Trophoblast cell (in vitro differentiated cells and primary cell): Measurements from ENCODE around the gene CNPPD1.
A peak's percentile ranks its signal among the peaks of the same experiment; 100 is the strongest.

Experiments used
- DNase-seq, 2 donors: peaks; one replicate each; pipeline ENCODE4 v3.0.0-alpha.2; 2016
- H2AFZ ChIP-seq: 2 replicates; pipeline ENCODE4 v1.6.1; 2013; ENCODE audit warnings: low read length, moderate library complexity, mild to moderate bottlenecking; ENCODE audit not compliant: insufficient read depth, poor library complexity
- H2AK5ac ChIP-seq: 2 replicates; pipeline ENCODE4 v1.6.1; 2013; ENCODE audit warnings: mild to moderate bottlenecking, low read length
- H2BK120ac ChIP-seq: 2 replicates; pipeline ENCODE4 v1.6.1; 2013; ENCODE audit warnings: low read length, mild to moderate bottlenecking, moderate library complexity; ENCODE audit not compliant: insufficient read depth, poor library complexity
- H2BK12ac ChIP-seq: 2 replicates; pipeline ENCODE4 v1.6.1; 2013; ENCODE audit warnings: mild to moderate bottlenecking, low read length, moderate library complexity
- H2BK5ac ChIP-seq: 2 replicates; pipeline ENCODE4 v1.6.1; 2013; ENCODE audit warnings: low read length, low read depth, moderate library complexity, mild to moderate bottlenecking; ENCODE audit not compliant: poor library complexity
- H3K14ac ChIP-seq: 2 replicates; pipeline ENCODE4 v1.6.1; 2013; ENCODE audit warnings: mild to moderate bottlenecking, low read length
- H3K18ac ChIP-seq: 2 replicates; pipeline ENCODE4 v1.6.1; 2013; ENCODE audit warnings: mild to moderate bottlenecking, low read length
- H3K23ac ChIP-seq: 2 replicates; pipeline ENCODE4 v1.6.1; 2013; ENCODE audit warnings: low read length
- H3K27ac ChIP-seq: 2 replicates; pipeline ENCODE4 v1.5.1; 2013; ENCODE audit warnings: low read depth, mild to moderate bottlenecking, inconsistent platforms, low read length, moderate library complexity
- H3K27me3 ChIP-seq: 2 replicates; pipeline ENCODE4 v1.6.1; 2013; ENCODE audit warnings: inconsistent platforms, mild to moderate bottlenecking, low read length, moderate library complexity; ENCODE audit not compliant: insufficient read depth
- H3K36me3 ChIP-seq, 2 experiments: 1 replicate in 1 of 2; 2 replicates in 1 of 2; pipeline ENCODE4 v1.6.1; 2013; ENCODE audit warnings: low read length in 2 of 2, mild to moderate bottlenecking in 2 of 2, moderate library complexity in 1 of 2; ENCODE audit not compliant: insufficient read depth in 2 of 2, control insufficient read depth in 1 of 2
- H3K4ac ChIP-seq: 2 replicates; pipeline ENCODE4 v1.6.1; 2013; ENCODE audit warnings: low read depth, mild to moderate bottlenecking, low read length, moderate library complexity
- H3K4me1 ChIP-seq, 2 experiments: 1 replicate in 1 of 2; 2 replicates in 1 of 2; pipeline ENCODE4 v1.6.1; 2013; ENCODE audit warnings: low read length in 2 of 2, mild to moderate bottlenecking in 2 of 2, moderate library complexity in 1 of 2; ENCODE audit not compliant: insufficient read depth in 2 of 2, control insufficient read depth in 1 of 2
- H3K4me2 ChIP-seq: 2 replicates; pipeline ENCODE4 v1.6.1; 2013; ENCODE audit warnings: inconsistent platforms, mild to moderate bottlenecking, low read length, moderate library complexity
- H3K4me3 ChIP-seq: 2 replicates; pipeline ENCODE4 v1.5.1; 2013; ENCODE audit warnings: mild to moderate bottlenecking, low read depth, low read length, inconsistent platforms
- H3K79me1 ChIP-seq: one replicate; pipeline ENCODE4 v1.6.1; 2013; ENCODE audit warnings: low read length
- H3K79me2 ChIP-seq: 2 replicates; pipeline ENCODE4 v1.6.1; 2013; ENCODE audit warnings: low read length, mild to moderate bottlenecking; ENCODE audit not compliant: control insufficient read depth, insufficient read depth, poor library complexity
- H3K9ac ChIP-seq: 2 replicates; pipeline ENCODE4 v1.6.1; 2013; ENCODE audit warnings: mild to moderate bottlenecking, low read length
- H3K9me3 ChIP-seq: 2 replicates; pipeline ENCODE4 v1.6.1; 2013; ENCODE audit warnings: low read depth, mild to moderate bottlenecking, control low read depth, inconsistent platforms, low read length; ENCODE audit not compliant: insufficient read depth
- H4K12ac ChIP-seq: 2 replicates; pipeline ENCODE4 v1.6.1; 2013; ENCODE audit warnings: low read depth, mild to moderate bottlenecking, low read length, moderate library complexity
- H4K8ac ChIP-seq: 2 replicates; pipeline ENCODE4 v1.6.1; 2013; ENCODE audit warnings: low read depth, mild to moderate bottlenecking, low read length, moderate library complexity
- H4K91ac ChIP-seq: one replicate; pipeline ENCODE4 v1.6.1; 2013; ENCODE audit warnings: low read depth, mild to moderate bottlenecking, low read length, moderate library complexity
- WGBS: extraction: QIAGEN DNeasy Blood & Tissue Kit; methylation state at CpG from one replicate; pipeline ENCODE4 v1.1.7; 2013; ENCODE audit warnings: missing lambda C conversion rate; ENCODE audit not compliant: insufficient read length, insufficient coverage; ENCODE audit errors: extremely low coverage; 5-methylcytosine and 5-hydroxymethylcytosine counted together

CNPPD1 gene

DNA sequence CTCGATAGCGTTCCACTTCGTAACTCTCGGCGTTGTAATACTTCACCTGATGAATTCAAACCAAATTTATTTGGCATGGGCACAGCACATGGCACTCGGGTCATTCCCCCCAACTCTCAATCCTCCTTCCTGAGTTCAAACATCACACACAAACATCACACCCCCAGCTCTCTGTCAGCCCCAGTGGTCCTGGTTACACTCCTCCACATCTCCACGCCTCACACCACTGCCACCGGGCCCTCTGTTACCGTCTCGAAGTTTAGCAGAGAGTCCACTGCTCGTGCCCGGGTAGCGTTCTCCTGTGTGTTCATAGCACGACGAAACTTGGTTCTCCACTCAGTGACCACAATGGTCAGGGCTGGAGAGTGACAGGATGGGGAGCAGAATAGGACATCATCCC is 37.4 kb upstream of the CNPPD1 start:
- no peak overlapping the region for H2BK12ac ChIP-seq
- H3K9ac ChIP-seq, result no peak overlapping the region
- no peaks in the 10 kb centered on the region for H3K9me3 ChIP-seq
- H2BK5ac ChIP-seq, result no peak overlapping the region
- H3K4me1 ChIP-seq, result peaks cover 6 to 12% of the 10 kb centered on the region in 2 experiments
- H3K27me3 ChIP-seq, result no peaks in the 10 kb centered on the region
- peaks cover 8% of the 10 kb centered on the region for H3K79me2 ChIP-seq
- no peak overlapping the region for H2AFZ ChIP-seq
- no peak overlapping the region for H2AK5ac ChIP-seq
- H3K27ac ChIP-seq, result no peak overlapping the region
- H3K18ac ChIP-seq, result no peak overlapping the region
- WGBS, result no CpG with 5 or more reads among the region's 15 CpGs
- H3K4ac ChIP-seq, result no peak overlapping the region
- no peak overlapping the region for H4K8ac ChIP-seq
- no peak overlapping the region for H4K91ac ChIP-seq
- H3K79me1 ChIP-seq, result peaks cover 11% of the 10 kb centered on the region
- H3K4me3 ChIP-seq, result no peak overlapping the region
- no peak overlapping the region for H3K23ac ChIP-seq
- H2BK120ac ChIP-seq, result no peak overlapping the region
- no peak overlapping the region for H3K14ac ChIP-seq
- H4K12ac ChIP-seq, result peak overlapping the region; percentile 22
- no peak for DNase-seq
- H3K36me3 ChIP-seq, result peaks cover 49 to 54% of the 10 kb centered on the region in 2 experiments
- no peak overlapping the region for H3K4me2 ChIP-seq

- peaks cover 53 to 59% of the 10 kb centered on the region in 2 experiments for H3K36me3 ChIP-seq
- no peak overlapping the region for H3K4ac ChIP-seq
- H3K18ac ChIP-seq, result no peak overlapping the region
- no peak overlapping the region for H4K8ac ChIP-seq
- DNase-seq, result no peak
- peaks cover 5 to 10% of the 10 kb centered on the region in 2 experiments for H3K4me1 ChIP-seq
- H3K79me1 ChIP-seq, result peaks cover 7% of the 10 kb centered on the region
- no peak overlapping the region for H3K4me2 ChIP-seq
- no peak overlapping the region for H2BK120ac ChIP-seq
- H4K91ac ChIP-seq, result no peak overlapping the region
- no CpG with 5 or more reads among the region's 10 CpGs for WGBS
- no peak overlapping the region for H3K4me3 ChIP-seq
- H3K9me3 ChIP-seq, result no peaks in the 10 kb centered on the region
- no peak overlapping the region for H2BK12ac ChIP-seq
- H3K79me2 ChIP-seq, result peaks cover 7% of the 10 kb centered on the region
- H2AK5ac ChIP-seq, result no peak overlapping the region
- no peak overlapping the region for H2AFZ ChIP-seq
- H3K27ac ChIP-seq, result no peak overlapping the region
- H4K12ac ChIP-seq, result no peak overlapping the region
- H2BK5ac ChIP-seq, result no peak overlapping the region
- no peak overlapping the region for H3K14ac ChIP-seq
- no peaks in the 10 kb centered on the region for H3K27me3 ChIP-seq
- H3K23ac ChIP-seq, result no peak overlapping the region
- H3K9ac ChIP-seq, result no peak overlapping the region
These were observed 36.9 kb upstream of the CNPPD1 start for GRCh38 chr2:219213486-219214071.

GRCh38 chr2:219213026-219213415 is 36.3 kb upstream of the CNPPD1 start:
- Histone ChIP-seq H2AFZ (no peak overlapping the region), H3K23ac (no peak overlapping the region), H2AK5ac (no peak overlapping the region), H3K18ac (no peak overlapping the region), H3K79me1 (peaks cover 2% of the 10 kb centered on the region), H3K27me3 (no peaks in the 10 kb centered on the region), H3K4me2 (no peak overlapping the region), H2BK5ac (no peak overlapping the region), H3K4me3 (no peak overlapping the region), H3K9ac (no peak overlapping the region), H2BK12ac (no peak overlapping the region), H3K36me3 (peaks cover 58 to 65% of the 10 kb centered on the region in 2 experiments), H4K12ac (no peak overlapping the region), H4K91ac (no peak overlapping the region), H3K9me3 (no peaks in the 10 kb centered on the region), H4K8ac (no peak overlapping the region), H3K14ac (no peak overlapping the region), H3K4ac (no peak overlapping the region), H3K79me2 (peaks cover 1% of the 10 kb centered on the region), H2BK120ac (no peak overlapping the region), H3K4me1 (peaks cover 2 to 5% of the 10 kb centered on the region in 2 experiments), H3K27ac (no peak overlapping the region)
- no peak for DNase-seq
- WGBS, result no CpG with 5 or more reads among the region's 8 CpGs

DNA sequence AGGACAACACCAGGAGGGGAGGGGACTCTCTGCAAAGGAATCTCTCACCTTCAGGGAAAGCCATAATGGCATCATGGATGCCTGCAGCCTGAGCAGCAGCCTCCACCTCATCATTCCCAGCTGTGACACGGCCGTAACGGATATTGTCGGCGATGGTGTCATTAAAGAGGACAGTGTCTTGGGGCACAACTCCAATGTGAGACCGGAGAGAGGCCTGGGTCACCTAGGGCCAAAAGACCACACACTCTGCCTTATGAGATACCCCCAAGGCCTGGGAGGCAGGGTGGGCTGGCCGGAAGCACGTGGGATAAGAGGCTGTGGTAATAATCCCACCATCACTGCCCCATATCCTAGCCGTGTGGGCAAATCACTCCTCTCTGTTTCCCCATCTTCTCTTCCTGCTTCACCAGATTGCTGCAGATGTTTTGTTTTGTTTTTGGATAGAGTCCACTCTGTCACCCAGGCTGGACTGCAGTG is 34.2 kb upstream of the CNPPD1 start:
- Histone ChIP-seq H4K8ac (no peak overlapping the region), H3K36me3 (peaks cover 58 to 63% of the 10 kb centered on the region in 2 experiments), H3K18ac (no peak overlapping the region), H2BK5ac (no peak overlapping the region), H3K4me3 (no peak overlapping the region), H2AK5ac (no peak overlapping the region), H2BK120ac (no peak overlapping the region), H3K4ac (no peak overlapping the region), H3K9me3 (no peaks in the 10 kb centered on the region), H3K14ac (no peak overlapping the region), H3K79me2 (peaks cover 5% of the 10 kb centered on the region), H3K27ac (no peak overlapping the region), H4K91ac (no peak overlapping the region), H3K9ac (no peak overlapping the region), H4K12ac (no peak overlapping the region), H3K4me2 (no peak overlapping the region), H3K4me1 (peaks cover 2 to 4% of the 10 kb centered on the region in 2 experiments), H2AFZ (no peak overlapping the region), H3K79me1 (peaks cover 5% of the 10 kb centered on the region), H3K23ac (no peak overlapping the region), H2BK12ac (no peak overlapping the region), H3K27me3 (no peaks in the 10 kb centered on the region)
- DNase-seq, result no peak
- WGBS, result no CpG with 5 or more reads among the region's 9 CpGs
